GM19463 (cell line): ENCODE results near the gene USP46.
A peak's percentile ranks its signal among the peaks of the same experiment; 100 is the strongest.

Source experiments
- ATAC-seq: cut with Tn5 transposase; IDR thresholded peaks from one replicate; pipeline ENCODE4 v1.9.1; 2021; ENCODE audit warnings: mild to moderate bottlenecking, moderate library complexity; ENCODE audit not compliant: unreplicated experiment

USP46 gene

DNA sequence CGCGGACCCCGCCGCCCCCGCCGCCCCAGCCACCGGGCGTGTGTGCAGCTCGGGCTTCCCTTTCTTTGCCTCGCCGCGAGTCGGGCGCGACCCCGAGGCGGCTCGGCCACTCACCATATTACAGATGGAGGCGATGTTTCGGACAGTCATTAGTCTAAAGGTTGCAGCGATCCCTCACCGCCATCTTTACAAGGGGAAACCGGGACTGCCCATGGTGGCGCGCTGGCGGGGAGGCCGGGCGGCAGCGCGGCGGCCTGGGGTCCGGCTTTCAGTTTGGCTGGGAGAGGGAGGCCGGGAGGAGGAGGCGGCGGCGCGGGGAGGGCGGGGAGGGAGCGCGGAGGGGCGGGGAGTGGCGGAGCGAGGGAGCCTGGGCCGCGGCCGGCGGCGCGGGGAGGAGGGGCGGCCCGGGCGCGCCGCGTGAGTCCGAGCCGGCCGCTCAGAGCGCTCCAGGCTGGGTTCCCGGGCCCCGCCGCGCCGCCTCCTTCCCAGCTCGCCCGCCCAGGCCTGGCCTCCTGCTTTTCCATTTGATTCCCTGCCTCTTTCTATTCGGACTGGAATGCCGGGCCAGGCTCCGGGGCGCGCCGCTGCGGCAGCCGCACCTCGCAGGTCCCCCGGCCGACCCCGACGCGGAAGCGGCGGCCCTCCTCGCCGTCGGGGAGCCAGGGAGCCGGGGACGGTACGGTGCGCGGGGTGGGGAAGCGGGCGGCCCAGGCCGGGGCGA lies at the start of gene USP46:
Gene USP46, minus strand, starts transcription at position 301 of the 721 bp plus-strand sequence. Its CDS starts 151 bp downstream, at position 150.
- ATAC-seq: peak; percentile 89

DNA sequence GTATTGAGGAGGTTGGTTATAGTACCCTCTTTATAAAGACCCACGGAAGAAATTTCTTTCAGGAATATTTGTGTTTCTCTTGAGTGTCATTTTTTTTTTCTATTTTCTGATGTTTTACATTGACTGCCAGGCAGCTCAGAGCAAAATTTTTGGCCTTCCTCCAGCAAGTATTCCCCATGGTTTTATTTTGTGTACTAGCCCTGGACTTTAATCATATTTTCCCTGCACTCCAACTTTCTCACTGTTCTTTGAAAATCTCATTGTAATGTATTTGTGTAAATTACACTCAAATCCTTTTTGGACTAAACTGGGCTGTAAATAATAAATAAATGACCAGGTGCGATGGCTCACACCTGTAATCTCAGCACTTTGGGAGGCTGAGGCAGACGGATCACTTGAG lies 45.6 kb upstream of the USP46 start:
- ATAC-seq: no peak

GRCh38 chr4:52704133-52704532 lies 45.0 kb upstream of the USP46 start:
- no peak for ATAC-seq

GRCh38 chr4:52701207-52701606 lies 42.1 kb upstream of the USP46 start:
- ATAC-seq: peak; percentile 94

- ATAC-seq: no peak
Measured at GRCh38 chr4:52694936-52695335, 35.8 kb upstream of the USP46 start.

DNA sequence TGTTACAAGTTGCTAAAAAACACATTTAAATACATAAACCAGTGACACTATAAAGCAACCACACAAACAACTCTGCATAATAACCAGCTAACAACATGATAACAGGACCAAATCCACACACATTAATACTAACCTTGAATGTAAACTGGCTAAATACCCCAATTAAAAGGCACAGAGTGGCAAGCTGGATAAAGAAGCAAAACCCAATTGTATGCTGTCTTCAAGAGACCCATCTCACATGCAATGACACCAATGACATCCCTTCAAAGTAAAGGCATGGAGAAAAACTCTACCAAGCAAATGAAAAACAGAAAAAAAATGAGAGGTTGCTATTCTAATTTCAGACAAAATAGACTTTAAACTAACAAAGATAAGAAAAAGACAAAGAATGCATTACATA lies 34.4 kb upstream of the USP46 start:
- ATAC-seq: no peak

DNA sequence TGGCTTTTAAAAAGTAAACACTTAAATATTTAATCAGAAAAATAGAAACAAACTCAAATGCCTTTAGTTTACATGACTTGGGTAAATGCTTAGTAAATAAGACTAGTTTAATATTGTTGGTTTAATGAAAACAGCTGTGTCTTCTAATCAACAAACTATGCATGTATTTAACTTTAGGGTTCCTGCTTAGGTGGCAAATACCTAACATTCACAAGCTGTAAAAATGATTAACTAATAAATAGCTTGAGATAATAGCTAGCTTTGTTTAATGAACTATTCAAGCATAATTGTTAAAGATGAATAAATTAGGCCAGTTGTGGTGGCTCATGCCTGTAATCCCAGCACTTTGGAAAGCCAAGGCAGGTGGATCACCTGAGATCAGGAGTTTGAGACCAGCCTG lies 30.0 kb upstream of the USP46 start:
- ATAC-seq: no peak

- ATAC-seq: no peak
Measured at GRCh38 chr4:52687696-52688095, 28.6 kb upstream of the USP46 start.

DNA sequence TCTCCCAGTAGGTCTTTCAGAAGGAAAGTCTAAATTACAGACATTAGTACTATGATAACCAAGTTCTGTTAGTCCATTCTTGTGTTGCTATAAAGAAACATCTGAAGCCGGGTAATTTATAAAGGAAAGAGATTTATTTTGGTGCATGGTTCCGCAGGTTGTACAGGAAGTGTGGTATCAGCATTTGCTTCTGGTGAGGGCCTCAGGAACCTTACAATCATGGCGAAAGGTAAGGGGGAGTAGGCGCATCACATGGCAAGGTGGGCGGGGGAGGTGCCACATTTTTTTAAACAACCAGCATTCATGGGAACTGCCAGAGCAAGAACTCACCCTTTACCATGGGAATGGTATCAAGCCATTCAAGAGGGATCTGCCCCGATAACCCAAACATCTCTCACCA lies 26.2 kb upstream of the USP46 start:
- no peak for ATAC-seq

DNA sequence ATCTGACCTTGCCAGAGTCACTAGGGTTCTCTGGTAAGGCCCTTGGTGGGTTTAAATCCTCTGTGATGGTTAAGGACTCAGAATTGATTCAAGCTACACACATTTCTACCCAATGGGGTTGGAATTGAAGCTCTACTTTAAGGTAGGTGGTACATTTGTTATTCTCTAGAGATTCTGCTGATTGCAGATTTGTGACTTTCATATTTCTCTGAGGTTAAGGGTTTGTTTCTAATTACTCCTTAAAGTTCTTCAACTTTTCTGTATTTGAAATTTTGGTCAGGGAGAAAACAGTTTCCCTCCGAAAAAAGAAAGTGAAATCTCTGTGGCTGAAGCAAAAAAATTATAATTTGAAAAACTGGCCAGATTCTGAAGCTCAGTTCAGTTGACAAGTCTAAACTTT lies 25.8 kb upstream of the USP46 start:
- ATAC-seq: no peak

GRCh38 chr4:52680381-52680780 lies 21.3 kb upstream of the USP46 start:
- ATAC-seq: no peak

DNA sequence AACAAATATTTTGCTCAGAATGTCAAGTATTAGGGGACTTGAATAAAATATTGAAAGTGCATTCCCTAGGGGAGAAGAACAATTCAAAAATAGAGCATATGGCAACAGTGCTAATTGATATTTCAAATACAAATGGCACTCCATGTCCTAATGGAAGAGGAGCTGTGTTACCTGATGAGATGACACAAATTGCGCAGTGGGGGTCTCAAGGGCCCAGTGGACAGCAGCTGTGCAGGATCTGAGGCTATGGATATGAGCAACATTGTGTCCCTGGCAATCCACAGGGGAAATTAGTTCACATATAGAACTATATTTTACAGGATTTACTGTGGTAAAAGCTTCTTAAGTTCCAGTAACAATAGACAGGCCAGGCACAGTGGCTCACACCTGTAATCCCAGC lies 17.4 kb upstream of the USP46 start:
- no peak for ATAC-seq

DNA sequence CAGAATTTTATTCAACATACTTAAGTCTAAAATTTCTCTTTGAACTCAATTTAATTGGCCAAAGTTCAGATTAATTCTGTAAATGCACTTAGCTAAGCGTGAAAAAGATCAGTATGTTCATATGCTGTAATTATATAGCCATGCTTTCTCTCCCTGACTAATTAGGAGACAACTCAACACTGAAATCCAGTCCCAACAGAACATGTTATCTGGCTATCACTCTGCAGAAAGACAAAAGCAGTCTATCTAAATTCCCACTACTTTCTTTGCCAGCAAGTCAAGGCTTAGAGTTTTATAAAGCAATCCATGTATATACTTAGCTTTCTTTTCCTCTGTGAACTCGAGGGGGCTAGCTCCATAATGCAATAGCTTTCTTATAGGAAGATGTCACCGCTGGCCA lies 16.0 kb upstream of the USP46 start:
- ATAC-seq: no peak

GRCh38 chr4:52670739-52671138 lies 11.6 kb upstream of the USP46 start:
- ATAC-seq: no peak

- no peak for ATAC-seq
Measured at GRCh38 chr4:52670121-52670520, 11.0 kb upstream of the USP46 start.

- peak; percentile 83 for ATAC-seq
Measured at GRCh38 chr4:52665592-52665991, 6.5 kb upstream of the USP46 start.

GRCh38 chr4:52664479-52664878 lies 5.4 kb upstream of the USP46 start:
- no peak for ATAC-seq

- no peak for ATAC-seq
Measured at GRCh38 chr4:52661966-52662690, 3.0 kb upstream of the USP46 start.

- no peak for ATAC-seq
Measured at GRCh38 chr4:52660643-52661042, 1.5 kb upstream of the USP46 start.

- ATAC-seq: peak; percentile 25
Measured at GRCh38 chr4:52659722-52660261, 691 bp upstream of the USP46 start.

- ATAC-seq: no peak
Measured at GRCh38 chr4:52658641-52659000, 480 bp downstream of the USP46 start.
